HepG2 (cell line): ENCODE results near the gene MGLL. TPM values are rescaled to one million over a fixed set of nuclear protein-coding genes. Genes with fewer than 3 reads are reported as not detected.

Source experiments
- ATAC-seq: fragments of 200-7000 bp; cut with Tn5 transposase; 3 replicates; pipeline ENCODE4 v1.9.1; 2020; ENCODE audit warnings: mild to moderate bottlenecking, moderate library complexity
- BruUV-seq: library from RNA; stranded (reverse); fragments of 400-500 nt; replicated peaks from 2 replicates; lab custom pipeline; 2021; lab: Mats Ljungman, UMichigan
- CTCF ChIA-PET: fragments of 300-600 bp; formaldehyde crosslinking; extraction: SDS; loops from one replicate; lab custom pipeline; 2021; ENCODE audit warnings: low total read pairs, inconsistent platforms, low intra/inter-chr PET ratio; lab: Yijun Ruan, JAX
- POLR2A ChIA-PET: fragments of 350-600 bp; sonication (Branson Sonifier 250); formaldehyde crosslinking; loops from one replicate; lab custom pipeline; 2020; ENCODE audit warnings: antibody characterized with exemption, inconsistent platforms; lab: Yijun Ruan, JAX
- DNase-seq: peaks from one replicate; pipeline ENCODE4 v3.0.0-alpha.2; 2015; ENCODE audit warnings: low spot score
- FAIRE-seq: peaks from 3 replicates; lab custom pipeline; 2011; peaks lifted over from hg19 to GRCh38; lab: Jason Lieb, UNC
- H2AFZ ChIP-seq: one replicate; pipeline ENCODE4 v1.6.1; 2011; ENCODE audit warnings: low read length, inconsistent platforms
- H3K27ac ChIP-seq: fragments of 300-600 bp; 3 replicates; pipeline ENCODE4 v1.8.0; 2011; ENCODE audit warnings: mixed run types, mild to moderate bottlenecking, mixed read lengths, low read length, inconsistent platforms; ENCODE audit not compliant: insufficient read depth; ENCODE audit errors: extremely low read length
- H3K27me3 ChIP-seq, 2 experiments: fragments of 200-600 bp in 1 of 2; 2 replicates in 1 of 2; 3 replicates in 1 of 2; pipeline versions ENCODE4 v1.6.0 to v1.8.0; 2011; ENCODE audit warnings: low read length in 2 of 2, mild to moderate bottlenecking in 2 of 2, moderate library complexity in 2 of 2, inconsistent platforms in 1 of 2; ENCODE audit not compliant: insufficient read depth in 2 of 2, control insufficient read depth in 1 of 2
- H3K36me3 ChIP-seq, 2 experiments: fragments of 200-600 bp in 1 of 2; replicated peaks in 1 of 2; 2 replicates in 1 of 2; 3 replicates in 1 of 2; pipeline versions ENCODE4 v1.5.1 to v1.8.0; 2011; ENCODE audit warnings: low read length in 2 of 2, inconsistent platforms in 1 of 2; ENCODE audit not compliant: insufficient read depth in 2 of 2, control insufficient read depth in 1 of 2
- H3K4me1 ChIP-seq: 2 replicates; pipeline ENCODE4 v1.5.1; 2012; ENCODE audit warnings: low read length, inconsistent platforms; ENCODE audit not compliant: insufficient read depth
- H3K4me2 ChIP-seq: 2 replicates; pipeline ENCODE4 v1.6.0; 2011; ENCODE audit warnings: low read depth, low read length, inconsistent platforms
- H3K4me3 ChIP-seq, 3 experiments: fragments of 200-600 bp in 1 of 3; sonication (generic), shearing (Covaris generic) in 1 of 3; replicated peaks in 1 of 3; 2 replicates each; pipeline ENCODE4 v1.5.1; 2011 to 2016; ENCODE audit warnings: low read length in 3 of 3, inconsistent platforms in 2 of 3, low read depth in 2 of 3, mild to moderate bottlenecking in 2 of 3, control low read depth in 1 of 3, mixed read lengths in 1 of 3; ENCODE audit not compliant: insufficient read depth in 1 of 3
- H3K79me2 ChIP-seq: one replicate; pipeline ENCODE4 v1.6.1; 2011; ENCODE audit warnings: low read length, inconsistent platforms; ENCODE audit not compliant: insufficient read depth
- H3K9ac ChIP-seq: 2 replicates; pipeline ENCODE4 v1.6.0; 2011; ENCODE audit warnings: mild to moderate bottlenecking, low read depth, low read length, inconsistent platforms; ENCODE audit not compliant: insufficient read depth
- H3K9me3 ChIP-seq: 2 replicates; pipeline ENCODE4 v1.5.1; 2012; ENCODE audit warnings: mild to moderate bottlenecking, low read length
- H4K20me1 ChIP-seq: 2 replicates; pipeline ENCODE4 v1.6.0; 2011; ENCODE audit warnings: inconsistent platforms, mild to moderate bottlenecking, low read length, moderate library complexity; ENCODE audit not compliant: insufficient read depth
- AFF4 ChIP-seq: sonication (generic); formaldehyde crosslinking; IDR thresholded peaks from 2 replicates; pipeline ENCODE4 v1.4.0; 2020; ENCODE audit warnings: missing genetic modification reagents
- HNF1A ChIP-seq, 2 experiments: sonication (generic) in 1 of 2; formaldehyde crosslinking in 1 of 2; IDR thresholded peaks; 2 replicates each; pipeline versions ENCODE4 v1.4.0 to v1.6.1; 2016 to 2020; ENCODE audit warnings: borderline replicate concordance in 1 of 2, low read depth in 1 of 2, mild to moderate bottlenecking in 1 of 2, missing genetic modification reagents in 1 of 2
- MEF2D ChIP-seq: sonication (generic); formaldehyde crosslinking; IDR thresholded peaks from 2 replicates; pipeline ENCODE4 v1.5.1; 2020; ENCODE audit warnings: mild to moderate bottlenecking, missing genetic modification reagents
- NCOA2 ChIP-seq: sonication (generic); formaldehyde crosslinking; IDR thresholded peaks from 2 replicates; pipeline ENCODE4 v1.8.0; 2022; ENCODE audit warnings: inconsistent platforms
- PHF5A ChIP-seq: IDR thresholded peaks from one replicate; pipeline ENCODE4 v1.6.1; 2018; ENCODE audit warnings: low read depth, missing genetic modification reagents; ENCODE audit not compliant: unreplicated experiment
- POLR2AphosphoS2 ChIP-seq: IDR thresholded peaks from 2 replicates; pipeline ENCODE4 v1.6.1; 2011; ENCODE audit warnings: low read depth, low read length, improper control_type of control experiment
- PRPF4 ChIP-seq: fragments of 200-400 bp; formaldehyde crosslinking; IDR thresholded peaks from 2 replicates; pipeline ENCODE4 v1.6.1; 2016; ENCODE audit warnings: low read length, low read depth; ENCODE audit not compliant: poor library complexity, severe bottlenecking
- SNAPC2 ChIP-seq: sonication (generic); formaldehyde crosslinking; IDR thresholded peaks from 2 replicates; pipeline ENCODE4 v1.8.1; 2022; ENCODE audit warnings: mild to moderate bottlenecking, missing genetic modification reagents
- TFE3 ChIP-seq: IDR thresholded peaks from 2 replicates; pipeline ENCODE4 v1.6.1; 2016
- ZNF143 ChIP-seq: sonication (generic); formaldehyde crosslinking; IDR thresholded peaks from 2 replicates; pipeline ENCODE4 v1.4.0; 2020; ENCODE audit warnings: missing genetic modification reagents
- ZNF549 ChIP-seq: sonication (generic); formaldehyde crosslinking; IDR thresholded peaks from 2 replicates; pipeline ENCODE4 v1.5.0; 2020; ENCODE audit warnings: missing genetic modification reagents
- ZNF660 ChIP-seq: sonication (generic); formaldehyde crosslinking; IDR thresholded peaks from 2 replicates; pipeline ENCODE4 v1.5.1; 2020; ENCODE audit warnings: mild to moderate bottlenecking, low read depth, missing genetic modification reagents, borderline replicate concordance
- WGBS: methylation state at CpG from one replicate; pipeline ENCODE4 v1.1.6; 2017; ENCODE audit warnings: low lambda C conversion rate; 5-methylcytosine and 5-hydroxymethylcytosine counted together
- in situ Hi-C: cut with HindIII; loops from 2 replicates; pipeline ENCODE4 v1.10.0; 2017; ENCODE audit warnings: low pct_unique_long_range_greater_than_20kb; ENCODE audit not compliant: extremely low pct_ligation_motif_present
- intact Hi-C: fragments of 100-400 bp; cut with micrococcal nuclease; formaldehyde crosslinking; loops from one replicate; pipeline ENCODE4 v1.10.0; 2022; ENCODE audit not compliant: unreplicated experiment
- polyA plus RNA-seq, 8 experiments: library from polyadenylated mRNA; depleted of rRNA in 3 of 8; stranded (reverse) in 7 of 8; unstranded in 1 of 8; fragments of >200 nt; fragmentation: Illumina TruSeq in 4 of 8; extraction: Trizol in 4 of 8; gene quantifications; 2 replicates each; pipeline versions ENCODE4 v1.2.1 to v1.2.3, GENCODE V29; 2011 to 2016; ENCODE audit warnings: low read depth in 4 of 8, missing spikeins in 1 of 8, mixed read lengths in 1 of 8; ENCODE audit not compliant: insufficient read depth in 1 of 8
- total RNA-seq, 5 experiments: library from RNA; depleted of rRNA; stranded (reverse); fragments of >200 nt; fragmentation: Illumina TruSeq; extraction: Trizol; gene quantifications; 2 replicates each; pipeline ENCODE4 v1.2.3, GENCODE V29; 2016; ENCODE audit warnings: low read depth in 1 of 5

MGLL gene
- total and polyA plus RNA-seq, 2 of the 13 experiments (the other 11 are each of a cell fraction or from before 2014, with no cell fraction given), result not detected

GRCh38 chr3:127794972-127795371 lies 27.3 kb downstream of the MGLL start (continued):
- TF ChIP-seq ZNF549, result no peak
- no peak for TF ChIP-seq MEF2D
- no peak for TF ChIP-seq ZNF143 (CRISPR knock-in tag)
- TF ChIP-seq SNAPC2, result no peak
- TF ChIP-seq HNF1A (IDR thresholded peaks at IDR 0.05; ENCODE audit: low read depth), result no peak
- TF ChIP-seq HNF1A (CRISPR knock-in tag; IDR thresholded peaks at IDR 0.05; ENCODE audit: borderline replicate concordance), result no peak
- TF ChIP-seq PRPF4, result no peak
- no peak for TF ChIP-seq POLR2AphosphoS2
- no peak for TF ChIP-seq PHF5A (CRISPR knock-in tag)

GRCh38 chr3:127794402-127794801 lies 27.9 kb downstream of the MGLL start:
- Histone ChIP-seq H3K27me3 (peaks cover 0 to 9% of the 10 kb centered on the region in 2 experiments; a peak in 3 of 5 replicates), H3K4me2 (no peak overlapping the region), H3K4me1 (no peaks in the 10 kb centered on the region), H3K36me3 (no peaks in the 10 kb centered on the region), H4K20me1 (no peaks in the 10 kb centered on the region), H3K9me3 (no peaks in the 10 kb centered on the region), H3K9ac (no peak overlapping the region), H3K4me3 (no peak overlapping the region), H3K27ac (no peak overlapping the region), H2AFZ (no peak overlapping the region), H3K79me2 (no peaks in the 10 kb centered on the region)
- CTCF ChIA-PET, result no interaction called here
- no TSS peak for BruUV-seq
- WGBS, result 0% methylated on average over 2 of the region's 2 CpGs
- POLR2A ChIA-PET, result no interaction called here
- no peak for DNase-seq
- no peak for FAIRE-seq
- in situ Hi-C loops (no loop called here), intact Hi-C loops (no loop called here)
- no peak for ATAC-seq
- TF ChIP-seq TFE3 (CRISPR knock-in tag) (no peak), AFF4 (CRISPR knock-in tag) (no peak), NCOA2 (CRISPR knock-in tag) (no peak), ZNF660 (CRISPR knock-in tag) (no peak)
